GM12865 (cell line): ENCODE results near the gene LRP11.
"Not testable (repeated sequence)": the region's sequence is repeated elsewhere in the genome, so short reads cannot be mapped to it uniquely, and the experiment has no call there.

Experiments used
- DNase-seq: peaks from one replicate; pipeline ENCODE4 v3.0.0; 2010; ENCODE audit warnings: low read depth
- H3K4me3 ChIP-seq: 2 replicates; pipeline ENCODE4 v1.5.1; 2011; ENCODE audit warnings: mild to moderate bottlenecking, low read depth, low read length, control low read depth
- TF ChIP-seq, protein P1 (sequence below): IDR thresholded peaks from 2 replicates; pipeline ENCODE4 v1.5.1; 2011; ENCODE audit warnings: low read length, control low read depth, low read depth, inconsistent platforms; ENCODE audit not compliant: insufficient read depth; ENCODE audit errors: missing control alignments

Gene LRP11

DNA sequence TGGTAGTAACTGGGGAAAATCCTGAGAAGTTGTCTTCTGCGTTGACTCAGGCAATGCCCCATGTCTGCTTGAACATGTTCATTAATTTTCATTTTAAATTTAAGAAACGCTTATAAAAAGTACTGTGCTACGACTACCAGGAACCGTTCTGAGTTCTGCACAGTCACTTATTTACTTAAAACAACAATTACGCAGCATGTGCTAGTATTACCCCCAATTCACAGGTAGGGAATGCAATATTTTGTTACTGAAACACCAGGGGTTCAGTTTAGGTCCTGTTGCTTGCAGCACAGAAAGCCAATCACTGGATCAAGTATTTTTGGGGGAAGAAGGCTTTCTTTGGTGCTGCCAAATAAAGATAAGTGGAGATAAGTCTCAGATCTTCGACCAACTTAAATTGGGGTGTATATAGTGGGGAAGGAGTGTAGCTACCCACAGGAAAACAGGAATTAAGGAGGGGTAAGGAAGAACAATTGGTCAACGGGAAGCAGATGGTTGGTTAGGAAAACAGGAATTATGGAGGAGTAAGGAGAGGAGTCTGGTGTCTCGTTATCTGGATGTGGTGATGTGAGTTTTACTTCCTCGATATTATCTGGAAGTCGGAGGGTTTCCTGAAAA, 5.2 kb upstream of the LRP11 start:
- DNase-seq: no peak
- no peak overlapping the region for H3K4me3 ChIP-seq
- TF ChIP-seq, protein P1, sequence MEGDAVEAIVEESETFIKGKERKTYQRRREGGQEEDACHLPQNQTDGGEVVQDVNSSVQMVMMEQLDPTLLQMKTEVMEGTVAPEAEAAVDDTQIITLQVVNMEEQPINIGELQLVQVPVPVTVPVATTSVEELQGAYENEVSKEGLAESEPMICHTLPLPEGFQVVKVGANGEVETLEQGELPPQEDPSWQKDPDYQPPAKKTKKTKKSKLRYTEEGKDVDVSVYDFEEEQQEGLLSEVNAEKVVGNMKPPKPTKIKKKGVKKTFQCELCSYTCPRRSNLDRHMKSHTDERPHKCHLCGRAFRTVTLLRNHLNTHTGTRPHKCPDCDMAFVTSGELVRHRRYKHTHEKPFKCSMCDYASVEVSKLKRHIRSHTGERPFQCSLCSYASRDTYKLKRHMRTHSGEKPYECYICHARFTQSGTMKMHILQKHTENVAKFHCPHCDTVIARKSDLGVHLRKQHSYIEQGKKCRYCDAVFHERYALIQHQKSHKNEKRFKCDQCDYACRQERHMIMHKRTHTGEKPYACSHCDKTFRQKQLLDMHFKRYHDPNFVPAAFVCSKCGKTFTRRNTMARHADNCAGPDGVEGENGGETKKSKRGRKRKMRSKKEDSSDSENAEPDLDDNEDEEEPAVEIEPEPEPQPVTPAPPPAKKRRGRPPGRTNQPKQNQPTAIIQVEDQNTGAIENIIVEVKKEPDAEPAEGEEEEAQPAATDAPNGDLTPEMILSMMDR: no peak

DNA sequence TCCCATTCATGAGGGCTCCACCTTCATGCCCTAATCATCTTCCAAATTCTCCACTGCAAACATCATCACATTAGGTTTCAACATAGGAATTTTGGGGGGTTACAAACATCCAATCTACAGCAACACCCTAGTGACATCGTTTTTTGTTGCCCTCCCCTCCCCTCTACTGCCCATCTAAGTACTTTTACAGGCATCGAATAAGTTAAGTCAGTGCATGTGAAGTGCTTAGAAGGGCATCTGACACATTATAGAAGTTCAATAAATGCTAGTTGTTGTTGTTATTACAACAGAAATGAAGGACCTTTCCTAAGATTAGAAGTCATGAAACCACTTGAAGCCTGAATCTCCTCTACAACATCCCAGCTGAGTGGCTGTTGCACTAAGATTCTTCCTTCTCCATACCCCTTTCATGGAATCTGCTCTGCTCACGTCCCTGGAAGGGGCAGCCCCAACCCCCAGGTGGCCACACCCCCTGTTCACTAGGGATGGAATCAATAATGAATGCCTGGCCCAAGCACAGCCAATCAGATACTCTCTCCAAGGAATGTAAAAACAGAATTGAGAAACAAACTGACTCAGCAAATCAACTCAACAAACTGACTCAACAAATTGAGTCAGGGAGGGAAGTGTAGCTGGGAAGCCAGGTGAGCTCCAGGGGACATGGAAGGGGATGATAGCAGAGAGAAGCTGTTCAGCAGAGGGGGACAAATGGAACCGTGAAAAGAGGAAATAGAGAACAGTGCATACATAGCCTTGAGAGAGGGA, 3.9 kb upstream of the LRP11 start:
- DNase-seq: no peak
- TF ChIP-seq, protein P1: no peak
- no peak overlapping the region for H3K4me3 ChIP-seq

DNA sequence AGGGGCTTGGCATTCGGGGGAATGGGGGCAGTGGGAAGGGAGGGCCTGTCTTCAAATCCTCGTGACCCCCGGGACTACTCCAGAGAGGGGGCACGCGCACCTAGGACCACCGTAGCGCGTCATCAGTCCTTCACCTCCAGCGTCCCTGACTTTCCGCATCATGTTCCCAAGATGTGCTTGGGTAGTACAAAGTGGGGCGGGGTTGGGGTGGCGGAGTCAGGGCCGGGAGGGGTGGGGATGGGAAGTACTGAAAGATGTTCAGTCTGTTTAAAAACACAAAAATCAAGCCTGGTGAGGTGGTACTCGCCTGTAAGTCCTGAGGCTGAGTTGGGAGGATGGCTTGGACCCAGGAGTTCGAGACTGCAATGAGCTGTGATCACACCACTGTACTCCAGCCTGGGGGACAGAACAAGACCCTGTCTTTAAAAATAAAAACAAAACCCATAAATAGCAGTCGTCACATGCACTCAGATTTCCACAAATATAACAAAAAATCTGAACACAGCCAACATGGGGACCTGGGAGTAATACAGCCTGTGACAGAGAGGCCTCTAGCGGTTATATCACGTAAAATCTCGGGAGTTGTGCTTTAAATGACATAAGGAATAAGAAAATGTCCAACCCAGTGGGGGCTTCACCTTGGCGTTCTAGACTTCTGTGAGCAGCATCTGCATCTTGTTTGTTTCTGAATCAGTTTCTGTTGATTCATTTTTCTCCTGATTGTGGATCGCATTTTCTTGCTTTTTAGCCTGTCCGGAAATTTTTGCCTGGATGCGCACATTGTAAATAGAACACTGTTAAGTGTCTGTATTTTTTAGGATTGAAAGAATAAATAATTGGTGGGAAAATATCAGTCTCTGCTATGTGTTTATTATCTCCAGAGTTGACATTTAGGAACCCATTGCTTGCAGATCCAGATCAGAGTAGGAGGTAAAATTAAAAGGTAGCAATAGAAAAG, 698 bp upstream of the LRP11 start:
- DNase-seq: peak; percentile 54
- no peak overlapping the region for H3K4me3 ChIP-seq
- TF ChIP-seq, protein P1: peak; percentile 51

DNA sequence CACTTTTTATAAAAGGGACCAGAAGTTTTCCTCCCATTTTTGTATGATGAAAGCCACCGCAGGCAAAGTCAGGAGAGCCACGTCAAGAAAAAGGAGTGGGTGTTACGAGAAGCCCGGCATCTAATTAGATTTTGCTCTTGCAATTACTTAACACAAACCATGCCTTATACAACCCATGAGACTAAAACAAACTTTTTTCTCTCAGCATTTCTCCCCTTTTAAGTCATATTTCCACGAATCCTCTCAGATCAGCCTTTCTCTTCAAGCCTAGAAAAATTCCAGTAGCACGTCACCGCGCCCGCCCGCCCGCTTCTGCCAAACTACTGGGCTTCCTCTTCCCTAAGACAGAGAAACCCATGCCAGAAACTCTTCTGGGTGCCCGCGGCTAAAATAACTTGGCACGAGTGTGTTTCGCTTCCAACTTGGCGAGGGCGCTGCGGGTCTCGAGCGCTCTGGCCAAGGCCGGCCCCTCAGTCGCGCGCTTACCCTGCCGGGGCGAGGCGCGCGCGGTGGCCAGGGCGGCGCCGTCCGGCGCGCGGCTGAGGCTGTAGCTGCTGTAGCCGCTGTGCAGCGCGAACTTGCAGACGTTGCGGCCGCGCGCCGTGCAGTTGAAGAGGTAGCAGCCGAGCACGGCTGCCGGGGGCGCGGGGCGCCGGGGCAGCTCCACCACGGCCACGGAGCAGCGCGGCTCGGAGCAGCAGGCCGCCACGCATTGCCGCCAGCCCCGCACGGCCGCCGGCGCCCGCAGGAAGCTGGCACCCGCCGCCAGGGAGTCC, 1.0 kb downstream of the LRP11 start:
- TF ChIP-seq, protein P1: no peak
- H3K4me3 ChIP-seq: peak overlapping the region; percentile 47
- DNase-seq: peak; percentile 50

DNA sequence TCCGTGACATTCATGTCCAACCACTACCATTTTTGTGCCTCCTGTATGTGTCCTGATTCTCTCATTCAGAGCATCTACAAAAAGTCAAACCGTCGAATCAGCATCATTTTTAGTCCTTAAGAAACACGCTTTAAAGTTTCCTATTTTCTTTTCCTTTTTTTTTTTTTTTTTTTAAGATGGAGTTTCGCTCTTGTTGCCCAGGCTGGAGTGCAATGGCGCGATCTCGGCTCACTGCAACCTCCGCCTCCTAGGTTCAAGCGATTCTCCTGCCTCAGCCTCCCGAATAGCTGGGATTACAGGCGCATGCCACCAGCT, 1.8 kb downstream of the LRP11 start:
- not testable (repeated sequence) for H3K4me3 ChIP-seq, DNase-seq

DNA sequence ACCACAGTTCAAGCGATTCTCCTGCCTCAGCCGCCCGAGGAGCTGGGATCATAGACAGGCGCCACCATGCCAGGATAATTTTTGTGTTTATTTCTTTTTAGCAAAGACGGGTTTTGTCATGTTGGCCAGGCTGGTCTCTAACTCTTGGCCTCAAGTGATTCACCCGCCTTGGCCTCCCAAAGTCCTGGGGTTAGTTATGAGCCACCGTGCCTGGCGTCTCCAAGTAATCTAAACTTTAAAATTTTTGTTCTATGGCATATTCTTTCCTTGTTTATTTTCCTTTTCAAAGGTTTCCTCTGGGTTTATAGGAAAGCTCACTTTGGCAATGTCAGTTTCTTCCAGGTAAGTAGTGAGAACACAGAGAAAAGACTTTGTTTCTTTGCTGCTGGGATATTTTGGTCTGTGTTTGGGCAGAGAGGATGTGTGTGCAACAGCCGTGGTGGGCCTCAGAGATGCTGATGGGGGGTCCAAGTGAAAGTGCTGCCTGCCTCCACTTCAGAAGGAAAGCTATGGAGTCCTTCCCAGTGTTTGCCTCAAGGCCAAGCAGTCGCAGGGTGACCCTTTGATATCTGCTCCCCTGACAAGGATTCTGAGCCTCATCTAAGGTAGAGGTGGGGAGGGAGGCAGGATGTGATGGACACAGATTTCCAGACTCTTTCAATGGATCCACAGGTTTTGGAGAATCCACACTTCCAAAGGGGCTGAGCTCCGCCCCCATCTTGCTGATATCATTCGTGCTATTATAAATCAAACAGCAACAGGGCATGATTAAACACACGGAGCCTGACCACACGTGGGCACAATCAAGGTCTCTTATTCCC, 2.3 kb downstream of the LRP11 start:
- no peak for DNase-seq
- TF ChIP-seq, protein P1: no peak
- H3K4me3 ChIP-seq: no peak overlapping the region
